GM23248 (cell line): Measurements from ENCODE around the gene ISCA2. TPM values are rescaled to one million over a fixed set of nuclear protein-coding genes. Genes with fewer than 3 reads are reported as not detected.
A peak's percentile ranks its signal among the peaks of the same experiment; 100 is the strongest.

ENCODE experiments used
- DNase-seq: peaks from one replicate; pipeline ENCODE4 v3.0.0-alpha.2; 2015
- H2AFZ ChIP-seq: fragments of 200-600 bp; sonication (generic); 2 replicates; pipeline ENCODE4 v1.6.1; 2016; ENCODE audit warnings: antibody characterized with exemption
- H3F3A ChIP-seq: fragments of 200-600 bp; sonication (generic); 2 replicates; pipeline ENCODE4 v1.6.1; 2016; ENCODE audit warnings: mild to moderate bottlenecking, antibody characterized with exemption, mixed run types; ENCODE audit not compliant: insufficient read depth
- H3K27ac ChIP-seq: fragments of 200-600 bp; sonication (generic); 2 replicates; pipeline ENCODE4 v1.5.1; 2016; ENCODE audit warnings: mild to moderate bottlenecking
- H3K27me3 ChIP-seq: fragments of 200-600 bp; sonication (generic); replicated peaks from 2 replicates; pipeline ENCODE4 v1.6.1; 2016; ENCODE audit warnings: mild to moderate bottlenecking; ENCODE audit not compliant: insufficient read depth
- H3K36me3 ChIP-seq: fragments of 200-600 bp; sonication (generic); 2 replicates; pipeline ENCODE4 v1.6.1; 2016; ENCODE audit warnings: low read depth, mild to moderate bottlenecking
- H3K4me1 ChIP-seq: fragments of 200-600 bp; sonication (generic); 2 replicates; pipeline ENCODE4 v1.6.1; 2016; ENCODE audit warnings: mild to moderate bottlenecking; ENCODE audit not compliant: insufficient read depth
- H3K4me2 ChIP-seq: fragments of 200-600 bp; sonication (generic); one replicate; pipeline ENCODE4 v1.6.1; 2016; ENCODE audit warnings: mild to moderate bottlenecking; ENCODE audit not compliant: unreplicated experiment
- H3K4me3 ChIP-seq: fragments of 200-600 bp; sonication (generic); 2 replicates; pipeline ENCODE4 v1.5.1; 2016; ENCODE audit warnings: mild to moderate bottlenecking
- H3K79me2 ChIP-seq: fragments of 200-600 bp; sonication (generic); 2 replicates; pipeline ENCODE4 v1.6.1; 2016; ENCODE audit warnings: mild to moderate bottlenecking; ENCODE audit not compliant: insufficient read depth
- H3K9ac ChIP-seq: fragments of 200-600 bp; sonication (generic); 2 replicates; pipeline ENCODE4 v1.6.1; 2016; ENCODE audit warnings: mild to moderate bottlenecking
- H3K9me2 ChIP-seq: fragments of 200-600 bp; sonication (generic); 2 replicates; pipeline ENCODE4 v1.6.1; 2016; ENCODE audit warnings: mixed run types, mild to moderate bottlenecking, moderate library complexity; ENCODE audit not compliant: insufficient read depth
- H3K9me3 ChIP-seq: fragments of 200-600 bp; sonication (generic); one replicate; pipeline ENCODE4 v1.6.1; 2017; ENCODE audit warnings: low read depth
- H4K20me1 ChIP-seq: fragments of 200-600 bp; sonication (generic); 2 replicates; pipeline ENCODE4 v1.6.0; 2016; ENCODE audit not compliant: insufficient read depth
- EZH2 ChIP-seq: fragments of 200-600 bp; sonication (generic); IDR thresholded peaks from 2 replicates; pipeline ENCODE4 v1.6.1; 2018; ENCODE audit warnings: antibody characterized with exemption, mild to moderate bottlenecking; ENCODE audit not compliant: insufficient read depth, poor library complexity, severe bottlenecking
- EZH2phosphoT487 ChIP-seq: fragments of 200-600 bp; sonication (generic); IDR thresholded peaks from 2 replicates; pipeline ENCODE4 v1.6.1; 2018; ENCODE audit warnings: antibody characterized with exemption, moderate library complexity, mild to moderate bottlenecking, low read depth; ENCODE audit not compliant: insufficient read depth
- WGBS, 2 experiments: methylation state at CpG; one replicate each; pipeline ENCODE4 v1.1.6; 2015 to 2017; ENCODE audit warnings: low lambda C conversion rate in 2 of 2, low coverage in 1 of 2; ENCODE audit errors: missing lambda C conversion rate in 2 of 2; 5-methylcytosine and 5-hydroxymethylcytosine counted together
- in situ Hi-C: fragments of 300-500 bp; cut with MboI; formaldehyde crosslinking; loops from 2 replicates; pipeline ENCODE4 v1.15.0; 2020
- polyA plus RNA-seq: library from polyadenylated mRNA; unstranded; fragments of >200 nt; fragmentation: Nextera tagmentation; extraction: Ambion mirVana; gene quantifications from 2 replicates; pipeline ENCODE4 v1.2.1, GENCODE V29; 2016
- total RNA-seq: library from RNA; depleted of rRNA; stranded (reverse); fragments of >200 nt; shearing (Covaris generic); gene quantifications from 2 replicates; pipeline ENCODE4 v1.2.3, GENCODE V29; 2014

Gene ISCA2
- total and polyA plus RNA-seq, 2 experiments from 2014 or later, result 12.3 to 60.0 TPM

DNA sequence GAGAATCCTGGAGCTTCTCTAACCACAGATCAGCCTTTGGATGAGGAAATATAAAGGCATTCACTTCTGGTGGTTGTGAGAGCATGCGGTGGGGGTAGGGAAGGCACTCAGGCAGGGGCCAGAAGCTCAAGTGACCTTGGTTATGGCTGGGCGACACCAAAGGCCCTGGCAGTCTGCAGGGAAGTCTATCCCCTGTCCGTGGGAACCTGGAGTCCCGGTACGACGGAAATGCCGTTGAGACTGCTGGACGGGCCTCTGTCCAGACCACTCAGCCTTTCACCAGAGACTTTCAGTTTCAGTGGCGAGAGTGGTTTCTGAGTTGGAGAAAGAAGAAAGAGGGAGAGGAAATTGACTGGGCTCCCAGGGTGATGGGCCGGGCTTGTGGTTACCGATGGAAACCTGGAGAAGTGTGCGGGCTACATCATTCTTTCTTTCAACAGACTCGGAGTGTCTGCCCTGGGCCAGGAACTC, 20.9 kb downstream of the ISCA2 start:
- Histone ChIP-seq H3K27ac (peak overlapping the region; percentile 89), H3K27me3 (no peaks in the 10 kb centered on the region), H4K20me1 (no peaks in the 10 kb centered on the region), H3K36me3 (peaks cover 25% of the 10 kb centered on the region), H3K4me1 (peaks cover 33% of the 10 kb centered on the region), H3K4me2 (peak overlapping the region; percentile 37), H3K79me2 (no peaks in the 10 kb centered on the region), H2AFZ (no peak overlapping the region), H3K9ac (peak overlapping the region; percentile 65), H3F3A (peaks cover 48% of the 10 kb centered on the region), H3K9me2 (no peaks in the 10 kb centered on the region), H3K9me3 (no peaks in the 10 kb centered on the region), H3K4me3 (peak overlapping the region; percentile 7; the same call in 1 of the 2 replicates)
- in situ Hi-C loops, result no loop called here
- 0 out of 2 replicates have a peak, but pooled peaks have one; percentile 24 for TF ChIP-seq EZH2phosphoT487
- no peak for TF ChIP-seq EZH2
- DNase-seq, result peak; percentile 80
- 55 to 58% methylated on average over 13 of the region's 13 CpGs for WGBS, 2 experiments

- DNase-seq, result no peak
- TF ChIP-seq EZH2phosphoT487, result no peak
- no peak for TF ChIP-seq EZH2
- peaks cover 29% of the 10 kb centered on the region for H3K36me3 ChIP-seq
- peaks cover 23% of the 10 kb centered on the region for H3K4me1 ChIP-seq
- no peaks in the 10 kb centered on the region for H3K9me3 ChIP-seq
- no peaks in the 10 kb centered on the region for H3K27me3 ChIP-seq
- H4K20me1 ChIP-seq, result no peaks in the 10 kb centered on the region
- H3K4me3 ChIP-seq, result no peak overlapping the region
- H3F3A ChIP-seq, result peaks cover 48% of the 10 kb centered on the region
- no peaks in the 10 kb centered on the region for H3K9me2 ChIP-seq
- H3K27ac ChIP-seq, result no peak overlapping the region
- H3K9ac ChIP-seq, result no peak overlapping the region
- in situ Hi-C loops, result no loop called here
- H2AFZ ChIP-seq, result no peak overlapping the region
- no peak overlapping the region for H3K4me2 ChIP-seq
- whole genome bisulfite sequencing, 2 experiments, result 96 to 98% methylated on average over 8 of the region's 8 CpGs
- H3K79me2 ChIP-seq, result no peaks in the 10 kb centered on the region
Measured at GRCh38 chr14:74515891-74516412, 22.4 kb downstream of the ISCA2 start.

- no peak overlapping the region for H2AFZ ChIP-seq
- H3K79me2 ChIP-seq, result no peaks in the 10 kb centered on the region
- H4K20me1 ChIP-seq, result no peaks in the 10 kb centered on the region
- WGBS, 2 experiments, result 96% methylated on average over 7 to 12 of the region's 12 CpGs
- no peak for TF ChIP-seq EZH2phosphoT487
- TF ChIP-seq EZH2, result no peak
- no peaks in the 10 kb centered on the region for H3K9me3 ChIP-seq
- H3F3A ChIP-seq, result peaks cover 44% of the 10 kb centered on the region
- peaks cover 17% of the 10 kb centered on the region for H3K4me1 ChIP-seq
- no peak overlapping the region for H3K4me3 ChIP-seq
- H3K9me2 ChIP-seq, result no peaks in the 10 kb centered on the region
- in situ Hi-C loops, result no loop called here
- H3K36me3 ChIP-seq, result peaks cover 29% of the 10 kb centered on the region
- no peak overlapping the region for H3K9ac ChIP-seq
- no peak overlapping the region for H3K4me2 ChIP-seq
- H3K27me3 ChIP-seq, result no peaks in the 10 kb centered on the region
- peak; percentile 70 for DNase-seq
- H3K27ac ChIP-seq, result no peak overlapping the region
Measured at GRCh38 chr14:74516451-74517160, 23.0 kb downstream of the ISCA2 start.

DNA sequence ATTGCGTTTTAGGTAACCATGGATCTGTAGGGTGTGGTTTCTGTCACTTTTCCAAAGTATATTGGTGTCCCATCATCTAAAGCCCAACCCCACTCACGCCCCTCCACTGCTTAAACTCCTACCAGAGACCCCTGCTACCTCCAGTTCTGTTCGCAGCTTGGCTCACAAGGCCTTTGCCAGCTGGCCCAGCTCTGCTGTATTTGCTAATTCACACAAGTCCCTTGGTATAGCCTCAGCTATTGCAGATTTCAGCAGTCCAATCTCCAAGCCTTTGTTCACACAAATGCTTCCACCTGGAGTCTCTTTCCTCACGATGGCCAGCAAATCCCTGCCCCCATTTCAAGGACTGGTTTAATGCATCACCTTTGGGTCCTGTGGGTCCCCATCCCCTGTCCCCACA, 24.2 kb downstream of the ISCA2 start:
- Histone ChIP-seq H3F3A (peaks cover 35% of the 10 kb centered on the region), H3K27me3 (no peaks in the 10 kb centered on the region), H3K9me3 (no peaks in the 10 kb centered on the region), H3K9me2 (no peaks in the 10 kb centered on the region), H3K9ac (no peak overlapping the region), H2AFZ (no peak overlapping the region), H3K4me3 (no peak overlapping the region), H3K36me3 (peaks cover 27% of the 10 kb centered on the region), H3K79me2 (no peaks in the 10 kb centered on the region), H3K4me1 (peaks cover 14% of the 10 kb centered on the region), H3K4me2 (no peak overlapping the region), H3K27ac (no peak overlapping the region), H4K20me1 (no peaks in the 10 kb centered on the region)
- no peak for DNase-seq
- WGBS, 2 experiments, result 89 to 97% methylated on average over 4 of the region's 4 CpGs
- in situ Hi-C loops, result no loop called here
- TF ChIP-seq EZH2phosphoT487, result no peak
- no peak for TF ChIP-seq EZH2
